NCI-H128 (cell line): ENCODE results near the gene MAJIN.

Source experiments
- DNase-seq: peaks from one replicate; lab custom pipeline; 2025; ENCODE audit not compliant: unreplicated experiment; lab: John Stamatoyannopoulos, UW

The MAJIN gene

DNA sequence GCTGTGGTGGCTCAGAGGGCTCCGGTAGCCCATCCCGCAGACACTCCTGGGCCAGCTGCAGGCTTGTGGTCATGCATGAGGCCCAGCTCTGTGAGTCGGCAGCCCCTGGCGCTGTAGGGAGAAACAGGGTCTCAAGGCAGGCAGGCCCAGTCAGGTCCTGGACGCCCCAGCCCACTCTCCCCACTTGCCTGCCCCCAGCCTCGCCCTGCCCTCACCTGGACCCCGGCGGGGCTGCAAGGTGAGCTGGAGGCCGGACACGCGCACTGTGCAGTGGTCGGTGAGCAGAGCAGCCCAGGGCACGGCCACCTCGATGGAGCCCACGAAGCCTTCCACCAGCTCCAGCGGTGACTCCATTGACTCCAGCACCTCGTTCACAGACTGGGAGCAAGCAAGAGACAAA is 57.8 kb downstream of the MAJIN start:
- no peak for DNase-seq

DNA sequence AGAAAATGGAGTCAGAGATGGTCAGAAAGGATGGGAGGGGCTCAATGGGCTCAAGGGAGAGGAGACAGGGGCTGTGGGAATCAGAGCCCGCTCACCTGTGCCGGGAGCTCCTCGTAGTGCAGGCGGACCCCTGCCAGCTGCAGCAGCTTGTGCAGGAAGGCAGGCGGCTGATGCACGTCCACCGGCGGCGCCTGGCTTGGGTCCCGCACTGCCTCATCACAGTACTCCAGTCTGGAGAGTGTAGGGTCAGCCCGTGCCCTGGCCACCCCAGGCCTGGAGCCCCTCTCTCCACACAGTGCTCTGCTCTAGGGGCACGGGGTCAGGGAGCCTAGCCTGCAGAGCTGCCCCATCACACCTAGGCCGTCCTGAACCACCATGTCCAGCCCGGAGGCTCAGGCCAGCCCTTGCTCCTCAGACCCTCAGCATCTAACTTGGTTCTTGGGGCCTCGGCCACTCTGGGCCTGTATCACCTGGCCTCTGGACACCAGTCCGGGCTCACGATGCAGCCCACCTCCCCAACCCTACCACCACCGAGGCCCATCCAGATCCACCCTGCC is 58.7 kb downstream of the MAJIN start:
- DNase-seq = no peak

DNA sequence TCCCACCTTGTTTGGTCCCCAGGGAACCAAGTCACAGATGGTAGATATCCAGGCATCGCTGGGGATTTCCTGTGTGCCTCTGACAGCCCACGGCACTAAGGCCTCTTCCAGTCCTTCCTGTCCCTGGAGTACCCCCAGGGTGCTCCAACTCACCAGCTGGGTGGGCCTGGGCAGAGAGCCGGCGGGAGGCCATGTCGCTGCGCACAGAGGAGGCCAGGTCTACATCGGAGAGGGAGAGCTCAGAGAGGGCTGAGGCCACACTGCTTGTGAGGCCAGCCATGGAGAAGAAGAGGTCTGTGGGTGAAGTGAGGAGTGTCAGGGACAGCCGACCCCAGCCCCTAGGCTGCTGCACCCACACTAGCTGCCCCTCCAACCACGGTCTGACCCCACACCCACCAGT is 60.2 kb downstream of the MAJIN start:
- DNase-seq = no peak

DNA sequence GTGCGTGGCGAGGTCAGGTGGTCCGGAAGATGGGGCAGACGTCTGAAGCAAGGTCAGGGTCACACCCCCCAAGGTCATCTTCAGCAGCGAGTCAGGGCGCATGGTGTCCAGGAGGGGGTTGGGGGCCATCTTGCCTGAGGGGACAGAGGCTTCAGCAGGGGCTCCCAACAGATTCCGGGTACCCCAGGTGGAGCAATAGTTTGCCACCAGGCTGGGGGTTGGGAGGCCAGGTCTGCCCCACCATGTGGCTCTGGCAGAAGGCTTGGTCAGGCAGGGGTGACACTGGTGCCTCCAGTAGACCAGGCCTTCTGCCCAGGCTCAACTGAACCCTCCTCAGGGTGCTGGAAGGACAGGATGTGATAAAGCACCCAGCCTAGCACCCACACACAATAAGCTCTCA is 60.8 kb downstream of the MAJIN start:
- no peak for DNase-seq

DNA sequence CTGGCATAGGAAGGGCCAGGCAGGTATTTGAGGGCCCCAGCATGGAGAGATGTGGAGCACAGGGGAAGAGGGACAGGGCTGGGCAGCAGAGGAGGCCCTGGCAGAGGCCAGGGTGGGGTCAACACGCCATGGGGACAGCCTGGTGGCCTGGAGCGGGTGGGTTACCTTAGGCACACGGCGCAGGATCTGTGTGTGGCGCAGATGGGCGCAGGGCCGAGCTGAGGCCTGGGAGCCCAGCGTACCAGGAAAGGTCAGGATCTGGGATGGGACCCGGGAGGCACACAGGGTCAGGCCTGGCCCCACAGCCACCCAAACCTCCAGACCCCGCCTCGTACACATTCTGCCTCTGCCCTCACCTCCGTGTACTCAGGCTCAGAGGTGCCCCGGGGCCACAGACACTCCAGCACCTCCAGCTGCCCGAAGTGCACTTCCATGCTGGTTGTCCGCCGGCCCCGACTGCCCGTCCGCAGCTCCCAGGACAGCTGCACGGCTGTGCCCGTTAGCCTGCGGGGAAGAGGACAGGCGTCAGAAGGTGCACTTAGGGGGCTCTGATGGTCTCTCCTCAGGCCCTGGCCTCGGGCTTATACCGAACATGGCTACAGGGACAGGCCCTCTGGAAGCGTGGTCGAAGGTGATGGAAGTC is 61.3 kb downstream of the MAJIN start:
- DNase-seq = no peak

DNA sequence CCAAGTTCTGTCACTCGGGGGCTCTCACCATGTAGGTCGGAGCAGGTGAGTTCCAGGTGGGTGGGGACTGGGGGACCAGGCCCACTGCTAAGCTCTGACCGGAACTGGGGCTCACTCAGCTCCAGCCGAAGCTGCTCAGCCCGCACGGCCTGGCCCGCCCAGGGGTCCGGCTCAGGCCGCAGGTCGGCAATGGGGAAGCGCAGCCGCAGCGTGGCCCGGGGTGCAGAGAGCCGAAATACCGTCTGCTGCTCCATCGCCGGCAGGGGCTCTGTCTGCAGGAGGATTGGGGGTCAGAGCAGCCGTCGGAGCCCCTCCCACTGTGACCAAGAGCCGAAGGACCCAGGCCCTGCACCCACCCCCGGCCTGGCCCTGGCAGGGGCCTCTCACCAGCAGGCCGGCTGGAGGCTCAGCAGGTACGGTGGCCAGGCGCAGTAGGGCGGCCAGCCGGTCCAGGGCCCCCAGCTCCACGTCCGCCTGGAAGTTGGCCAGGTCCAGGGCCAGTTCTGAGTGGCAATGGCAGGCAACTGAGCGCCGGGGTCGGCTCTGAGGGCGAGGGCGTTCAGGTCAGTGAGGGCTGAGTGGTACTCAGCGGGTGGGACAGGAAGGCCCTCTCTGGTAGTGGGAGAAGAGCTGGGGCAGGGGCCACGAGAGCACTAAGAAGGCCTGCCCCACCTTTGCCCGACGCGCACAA is 62.1 kb downstream of the MAJIN start:
- DNase-seq = no peak

DNA sequence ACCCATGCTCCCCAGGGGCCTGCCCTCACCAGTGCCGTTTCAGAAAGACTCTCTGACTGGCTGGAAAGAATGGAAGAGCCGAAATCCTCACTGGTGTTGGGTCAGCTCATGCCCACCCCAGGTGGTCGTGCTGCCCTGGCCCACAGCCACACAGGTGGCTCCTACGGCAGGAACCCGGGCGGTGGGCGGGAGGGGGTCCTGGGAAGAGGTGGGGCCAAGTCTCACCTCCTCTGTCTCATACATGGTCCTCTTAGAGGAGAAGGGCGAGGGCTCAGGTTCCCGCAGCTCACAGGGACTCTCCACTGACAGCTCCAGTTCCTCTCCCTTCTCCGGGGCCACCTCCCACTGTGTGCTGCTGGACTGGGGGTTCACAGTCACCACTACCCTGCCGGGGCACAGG is 63.1 kb downstream of the MAJIN start:
- no peak for DNase-seq

DNA sequence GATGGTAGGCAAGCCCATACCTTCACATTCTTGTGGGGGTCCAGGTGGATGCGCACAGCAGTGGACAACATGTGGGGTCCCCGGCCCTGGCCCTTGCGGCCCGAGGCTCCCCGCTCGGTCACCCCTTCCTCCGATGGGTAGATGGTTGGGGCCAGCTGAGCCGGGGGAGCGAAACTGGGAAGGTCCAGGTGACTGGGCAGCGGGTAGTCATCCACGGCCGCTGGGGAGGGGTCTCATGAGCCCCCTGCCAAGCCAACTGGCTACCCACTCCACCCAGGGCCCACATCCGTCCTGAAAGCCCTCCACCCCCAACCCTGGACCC is 65.6 kb downstream of the MAJIN start:
- no peak for DNase-seq

DNA sequence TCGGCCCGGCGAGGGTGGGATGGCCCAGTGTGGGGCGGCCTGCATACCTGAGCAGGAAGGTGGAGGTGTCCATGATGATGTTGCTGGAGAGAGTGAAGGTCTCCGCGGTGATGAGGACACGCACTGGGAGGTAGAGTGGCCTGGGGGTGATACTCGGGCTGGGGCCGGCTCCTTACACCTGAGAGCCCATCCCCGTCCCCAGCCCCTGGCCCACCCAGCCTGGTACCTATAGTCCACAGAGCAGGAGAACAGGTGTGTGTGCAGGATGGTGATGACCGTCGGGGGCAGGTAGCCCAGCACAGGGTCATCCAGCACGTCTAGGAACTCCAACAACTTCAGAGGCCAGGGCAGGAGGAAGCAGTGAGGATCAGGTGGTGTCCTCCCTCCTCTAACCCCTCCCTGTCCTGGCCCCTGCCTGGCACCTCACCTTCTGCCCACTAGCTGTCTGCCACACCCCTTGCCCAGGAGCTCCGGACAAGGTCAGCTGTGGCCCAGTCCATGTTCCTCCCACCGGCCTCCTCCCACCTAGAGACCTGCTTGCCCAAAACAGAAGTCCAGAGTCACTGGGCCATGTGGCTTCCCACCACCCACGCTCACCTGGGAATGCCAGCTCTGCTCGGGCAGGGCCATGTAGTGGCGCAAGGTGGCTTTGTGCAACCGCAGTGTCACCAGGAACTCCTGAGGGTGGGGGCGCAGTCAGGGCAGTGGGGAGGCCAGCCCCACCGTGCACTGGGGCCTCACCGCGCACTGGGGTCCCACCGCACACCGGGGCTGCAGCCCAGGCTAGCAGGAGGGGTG is 66.2 kb downstream of the MAJIN start:
- no peak for DNase-seq

DNA sequence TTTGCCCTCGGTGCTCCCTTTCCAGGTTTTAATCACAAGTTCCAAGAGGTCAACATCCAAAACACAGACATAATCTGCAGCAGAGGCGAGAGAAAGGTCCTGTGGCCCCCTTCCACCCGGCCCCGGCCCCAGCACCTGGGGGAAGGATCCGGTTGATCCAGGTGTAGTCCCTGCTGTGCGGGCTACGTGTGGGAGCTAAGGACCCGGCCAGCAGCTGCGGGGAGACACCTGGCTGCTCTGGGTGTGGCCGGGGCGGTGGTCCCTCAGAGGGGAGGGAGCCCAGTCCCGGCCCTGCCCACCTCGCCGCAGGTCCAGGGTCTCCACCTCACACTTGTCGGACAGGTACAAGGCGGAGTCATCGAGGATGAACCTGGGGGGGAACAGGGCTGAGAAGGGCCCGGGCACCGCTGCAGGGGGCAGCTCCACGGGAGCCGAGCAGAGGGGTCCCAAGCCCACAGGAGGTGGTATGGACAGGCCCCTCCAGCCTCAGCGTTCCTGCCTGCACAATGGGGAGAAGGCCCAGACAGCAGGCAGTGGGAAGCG is 68.5 kb downstream of the MAJIN start:
- DNase-seq = no peak

DNA sequence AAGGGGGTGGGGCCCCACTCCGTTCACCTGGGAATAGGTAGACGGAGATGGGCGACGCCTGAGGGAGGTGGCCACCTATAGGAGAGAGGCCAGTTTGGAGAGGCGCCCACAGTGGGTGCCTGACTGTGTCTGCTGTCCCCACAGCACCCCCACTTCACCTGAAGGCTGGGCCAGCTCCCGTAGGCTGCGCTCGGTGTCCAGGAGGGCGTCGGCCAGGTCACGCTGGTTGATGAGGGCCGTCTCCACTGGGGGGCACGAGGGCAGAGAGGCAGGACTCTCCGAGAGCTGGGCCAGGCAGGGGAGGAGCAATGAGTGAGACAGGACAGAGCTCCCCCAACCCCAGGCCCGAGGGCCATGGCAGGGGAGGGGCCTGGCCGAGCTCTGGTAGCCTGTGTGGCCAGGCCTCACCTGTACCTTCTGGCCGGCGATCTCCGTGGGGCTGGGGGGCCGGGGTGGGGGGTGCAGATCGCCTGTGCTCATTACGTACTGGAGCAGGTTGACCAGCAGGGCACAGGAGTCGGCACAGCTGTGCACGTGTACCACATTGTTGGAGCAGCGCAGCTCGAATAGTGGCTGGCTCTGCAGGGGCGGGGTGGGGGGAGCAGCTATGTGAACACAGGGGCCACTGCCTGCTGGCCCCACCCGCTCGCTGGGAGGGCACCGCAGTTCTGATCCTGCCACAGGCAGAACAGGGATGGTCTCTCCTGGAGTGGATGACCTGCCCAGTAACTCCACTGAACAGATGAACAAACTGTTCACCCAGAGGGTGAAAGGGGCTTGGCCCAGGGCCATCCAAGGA is 69.6 kb downstream of the MAJIN start:
- no peak for DNase-seq

DNA sequence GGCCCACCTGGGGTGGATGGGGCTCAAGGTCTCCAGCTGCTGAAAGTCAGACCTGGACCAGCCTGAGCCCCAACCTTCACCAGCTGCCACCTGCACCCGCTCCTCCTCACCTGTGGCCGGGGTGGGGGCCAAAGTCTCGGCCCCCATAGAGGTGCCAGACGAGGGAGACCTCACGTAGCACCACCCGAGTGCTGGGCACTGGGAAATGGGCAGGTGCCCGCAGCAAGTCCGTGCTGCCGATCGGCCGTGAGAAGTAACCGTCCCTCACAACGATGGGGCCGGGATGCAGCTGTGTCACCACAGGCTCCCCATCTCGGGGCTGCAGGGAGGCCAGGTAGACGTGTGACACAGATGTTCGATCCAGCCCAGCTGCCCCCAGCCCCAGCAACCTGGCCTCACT is 71.1 kb downstream of the MAJIN start:
- no peak for DNase-seq

DNA sequence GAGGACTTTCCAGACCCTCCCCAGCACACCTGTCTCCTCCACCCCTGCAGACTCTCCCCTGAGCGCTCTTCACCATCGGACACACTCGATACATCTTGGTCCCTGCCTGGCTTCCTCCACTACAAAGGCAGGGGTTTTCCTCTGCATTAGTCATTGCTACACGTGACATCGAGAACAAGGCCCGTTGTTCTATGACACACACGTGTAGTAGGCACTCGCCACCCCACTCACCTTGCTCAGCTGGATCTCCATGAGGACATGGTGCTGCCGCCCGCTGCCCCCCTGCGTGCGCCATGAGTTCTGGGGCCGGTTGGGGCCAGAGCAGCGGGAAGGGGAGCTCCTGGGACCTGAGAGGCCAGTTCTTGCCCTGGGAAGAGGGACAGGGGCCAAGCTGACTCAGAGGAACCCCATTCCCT is 71.6 kb downstream of the MAJIN start:
- DNase-seq = no peak

DNA sequence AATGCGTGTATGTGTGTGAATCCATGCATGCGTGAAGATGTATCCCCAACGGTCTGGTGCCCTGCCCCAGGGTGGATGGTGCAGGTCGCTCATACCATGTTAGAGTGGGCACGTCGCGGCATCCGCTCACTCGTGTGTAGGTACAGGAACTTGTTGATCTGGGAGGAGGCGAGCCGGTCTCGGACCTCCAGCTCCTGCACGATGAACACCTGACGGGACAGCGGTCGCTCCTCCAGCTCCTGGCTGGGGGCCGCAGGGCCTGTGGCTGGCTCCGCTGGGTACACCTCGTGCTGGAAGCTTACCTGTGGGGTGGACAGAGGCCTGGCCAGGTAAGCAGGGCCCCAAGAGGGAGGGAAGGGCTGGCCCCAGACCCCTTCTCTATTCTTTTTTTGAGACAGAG is 73.4 kb downstream of the MAJIN start:
- DNase-seq = no peak

DNA sequence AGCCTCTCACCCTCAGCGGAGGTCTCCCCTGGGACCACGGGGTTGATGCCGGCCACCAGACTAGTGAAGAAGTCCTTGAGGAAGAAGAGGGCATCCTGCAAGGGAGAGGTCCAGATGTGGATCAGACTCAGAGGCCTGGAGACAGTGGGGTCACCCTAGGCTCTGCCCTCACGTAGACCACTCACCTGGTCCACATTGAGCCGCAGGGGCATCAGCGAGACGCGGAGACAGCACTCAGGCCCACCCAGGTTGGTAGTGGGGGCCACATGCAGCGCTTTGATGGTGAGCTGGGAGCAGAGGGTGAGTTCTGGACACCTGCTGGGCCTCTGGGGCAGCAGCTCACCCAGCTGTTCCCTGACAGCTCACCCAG is 73.8 kb downstream of the MAJIN start:
- no peak for DNase-seq

DNA sequence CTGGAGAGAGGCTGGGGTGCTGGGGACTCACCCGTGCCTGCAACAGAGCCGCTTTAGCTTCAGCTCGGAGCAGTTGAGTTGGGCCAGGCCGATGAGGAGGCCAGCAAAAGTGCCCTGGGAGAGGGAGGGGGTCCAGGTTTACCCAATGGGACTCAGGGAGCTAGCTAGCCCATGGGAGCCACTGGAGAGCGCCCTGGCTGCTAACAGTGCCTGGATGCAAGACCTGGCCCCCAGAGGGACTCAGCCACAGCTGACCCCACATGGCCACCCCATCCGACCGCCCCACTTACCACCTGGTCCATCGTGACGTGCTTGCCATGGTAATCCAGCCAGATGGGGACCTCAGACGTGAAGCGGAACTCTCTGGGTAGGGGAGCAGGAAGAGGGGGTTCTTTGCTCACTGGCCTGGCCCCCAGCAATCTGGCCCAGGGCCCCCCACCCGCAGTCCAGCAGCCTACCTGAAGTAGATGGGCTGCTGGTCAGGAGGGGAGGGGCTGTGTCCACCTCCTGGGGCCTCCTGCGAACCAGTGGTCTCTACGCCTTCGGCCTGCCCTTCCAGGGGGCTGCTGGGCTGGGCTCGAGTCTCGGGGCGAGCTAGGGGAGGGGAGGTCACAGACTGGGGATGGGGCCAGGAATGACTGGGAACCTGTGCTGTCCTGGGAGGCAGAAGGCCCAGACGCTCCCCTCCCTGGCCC is 74.4 kb downstream of the MAJIN start:
- DNase-seq = no peak

DNA sequence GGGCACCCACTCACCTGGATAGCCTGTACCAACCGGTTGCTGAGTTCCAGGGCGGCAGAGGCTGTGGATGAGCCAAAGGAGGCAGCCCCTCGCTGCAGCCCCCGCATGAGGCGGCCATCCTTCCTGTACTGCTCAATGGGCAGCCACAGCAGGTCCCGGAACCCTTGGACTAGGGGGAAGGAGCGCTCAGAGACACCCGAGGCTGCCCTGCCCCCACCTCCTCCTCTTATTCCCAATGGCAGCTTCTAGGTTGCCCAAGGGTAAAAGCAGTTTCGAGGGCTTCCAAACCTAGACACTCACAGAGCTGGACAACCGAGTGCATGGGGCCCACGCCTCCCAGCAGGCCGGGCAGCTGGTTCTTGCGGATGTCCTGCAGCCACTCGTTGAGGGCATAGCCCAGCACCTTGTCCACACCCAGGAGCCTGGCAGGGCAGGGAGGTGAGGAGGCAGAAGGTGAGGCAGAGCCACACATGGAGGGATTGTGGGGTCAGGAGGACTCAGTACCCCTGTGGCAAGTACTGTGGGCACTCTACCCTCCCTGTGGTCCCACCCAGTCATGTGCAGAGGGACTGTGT is 75.4 kb downstream of the MAJIN start:
- no peak for DNase-seq

DNA sequence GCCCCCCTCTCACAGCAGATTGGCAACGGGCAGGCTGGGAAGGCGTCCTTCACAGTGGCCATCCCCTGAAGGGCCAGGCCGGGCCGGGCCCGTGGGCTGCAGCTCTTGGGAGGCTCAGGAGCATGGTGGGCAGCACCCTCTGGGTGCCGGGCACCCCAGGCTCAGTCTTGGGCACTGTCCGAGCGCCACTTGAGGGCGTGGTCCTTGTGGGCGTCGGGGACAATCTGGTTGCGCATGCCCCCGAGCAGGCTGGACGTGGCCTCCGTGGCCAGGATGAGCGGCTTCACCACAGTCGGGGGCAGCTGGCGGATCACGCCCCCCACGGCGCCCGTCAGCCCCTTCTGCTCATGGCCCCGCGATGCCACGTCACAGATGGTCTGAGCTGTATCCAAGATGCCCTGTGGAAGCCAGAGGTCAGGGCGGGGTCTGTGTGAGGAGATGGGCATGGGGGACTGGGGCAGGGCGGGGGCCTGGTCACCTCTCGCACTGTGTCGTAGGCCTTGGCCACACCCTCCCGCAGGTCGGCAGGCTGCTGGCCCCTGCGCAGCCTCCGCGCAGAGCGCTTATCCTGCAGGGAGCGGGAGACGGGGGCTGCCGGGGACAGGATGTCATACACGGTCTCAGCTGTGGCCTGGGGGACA is 77.0 kb downstream of the MAJIN start:
- DNase-seq = no peak

DNA sequence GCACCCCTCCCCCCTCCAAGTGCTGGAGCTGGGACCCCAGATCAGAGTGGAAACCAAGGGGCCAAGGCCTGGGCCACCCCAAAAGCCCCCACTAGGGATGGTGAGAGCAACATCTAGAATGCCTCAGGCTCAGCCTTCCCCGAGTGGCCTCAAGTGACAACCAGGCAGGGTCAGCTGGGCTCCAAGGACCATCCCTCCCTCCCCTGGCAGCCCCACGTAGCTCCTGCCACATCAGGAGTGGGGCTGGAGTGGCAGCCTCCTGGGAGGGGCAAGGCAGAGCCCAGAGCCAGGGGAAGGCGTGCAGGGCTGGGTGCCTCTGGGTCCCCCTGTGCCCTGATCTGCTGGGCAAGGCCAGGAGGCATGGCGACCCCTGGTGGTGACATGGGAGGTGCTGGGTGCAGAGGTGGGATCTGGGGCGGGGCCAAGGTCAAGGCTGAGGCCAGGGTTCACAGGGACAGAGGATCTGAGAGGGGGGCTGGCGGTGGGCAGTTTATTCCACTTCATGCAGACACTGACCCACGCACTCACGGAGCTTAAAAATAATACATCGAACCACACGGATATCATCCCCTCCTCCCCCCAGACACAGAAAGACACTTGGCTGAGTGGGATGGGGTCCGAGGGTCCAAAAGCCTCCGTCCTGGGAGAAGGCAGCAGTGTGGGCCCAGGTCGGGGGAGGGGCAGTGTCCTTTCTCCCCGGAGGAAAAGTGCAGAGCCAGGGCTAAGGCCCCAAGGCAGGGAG is 77.7 kb downstream of the MAJIN start:
- DNase-seq = peak; percentile 53
